HCT116 (cell line): ENCODE results near the gene TERT. TPM values are rescaled to one million over a fixed set of nuclear protein-coding genes. Genes with fewer than 3 reads are reported as not detected.
"Not testable (repeated sequence)": the region's sequence is repeated elsewhere in the genome, so short reads cannot be mapped to it uniquely, and the experiment has no call there.

Experiments
- ATAC-seq: fragments of 200-7000 bp; cut with Tn5 transposase; 2 replicates; pipeline ENCODE4 v1.9.1; 2020; ENCODE audit warnings: mild to moderate bottlenecking, moderate library complexity
- BruUV-seq: library from RNA; stranded (reverse); fragments of 400-500 nt; replicated peaks from 2 replicates; lab custom pipeline; 2021; lab: Mats Ljungman, UMichigan
- CTCF ChIA-PET: fragments of 300-600 bp; sonication (Branson Sonifier 250); formaldehyde crosslinking; loops from one replicate; lab custom pipeline; 2021; ENCODE audit warnings: antibody characterized with exemption; lab: Charles Lee
- POLR2A ChIA-PET: fragments of 300-600, 350-600 bp; sonication (Branson Sonifier 250); formaldehyde crosslinking; loops from one replicate; lab custom pipeline; 2021; ENCODE audit warnings: antibody characterized with exemption; lab: Charles Lee
- RAD21 ChIA-PET, 2 experiments: fragments of 300-600 bp; sonication (Branson Sonifier 250); formaldehyde crosslinking; loops; one replicate each; lab custom pipeline; 2023; ENCODE audit warnings: low total read pairs in 2 of 2; ENCODE audit not compliant: uncharacterized antibody in 2 of 2, unreplicated experiment in 2 of 2, low non-redundant PET in 1 of 2; lab: Charles Lee
- DNase-seq: peaks from one replicate; pipeline ENCODE4 v3.0.0-alpha.2; 2010; ENCODE audit warnings: low read depth, low spot score
- H2AFZ ChIP-seq: fragments of 200-600 bp; shearing (Covaris generic), sonication (generic); 2 replicates; pipeline ENCODE4 v1.6.1; 2017; ENCODE audit warnings: low read depth, mixed run types, mixed read lengths, antibody characterized with exemption, low read length; ENCODE audit not compliant: poor library complexity, severe bottlenecking
- H3K27ac ChIP-seq: 2 replicates; pipeline ENCODE4 v1.5.1; 2012; ENCODE audit warnings: low read depth, low read length
- H3K27me3 ChIP-seq: fragments of 200-600 bp; sonication (generic); 2 replicates; pipeline ENCODE4 v1.6.1; 2016; ENCODE audit warnings: mixed run types, low read length, mixed read lengths; ENCODE audit not compliant: insufficient read depth
- H3K36me3 ChIP-seq, 2 experiments: fragments of 200-500 bp in 1 of 2; fragments of 200-600 bp in 1 of 2; sonication (Bioruptor generic) in 1 of 2; sonication (generic) in 1 of 2; 2 replicates each; pipeline versions ENCODE4 v1.5.1 to v1.6.1; 2014 to 2016; ENCODE audit warnings: low read length in 2 of 2, inconsistent platforms in 1 of 2, mixed read lengths in 1 of 2, mixed run types in 1 of 2; ENCODE audit not compliant: insufficient read depth in 2 of 2, control insufficient read depth in 1 of 2
- H3K4me1 ChIP-seq, 2 experiments: fragments of 200-600 bp in 1 of 2; sonication (generic) in 1 of 2; 2 replicates each; pipeline versions ENCODE4 v1.5.1 to v1.6.1; 2012 to 2017; ENCODE audit warnings: low read length in 2 of 2, inconsistent platforms in 1 of 2, mild to moderate bottlenecking in 1 of 2, mixed read lengths in 1 of 2, mixed run types in 1 of 2, moderate library complexity in 1 of 2; ENCODE audit not compliant: insufficient read depth in 2 of 2, control insufficient read depth in 1 of 2
- H3K4me2 ChIP-seq: fragments of 200-600 bp; sonication (generic); 2 replicates; pipeline ENCODE4 v1.6.1; 2017; ENCODE audit warnings: mixed run types, low read length, mixed read lengths
- H3K4me3 ChIP-seq, 2 experiments: fragments of 200-600 bp in 1 of 2; sonication (generic) in 1 of 2; replicated peaks in 1 of 2; 2 replicates each; pipeline ENCODE4 v1.5.1; 2011 to 2016; ENCODE audit warnings: low read length in 2 of 2, control low read depth in 1 of 2, low read depth in 1 of 2, mild to moderate bottlenecking in 1 of 2, mixed read lengths in 1 of 2, mixed run types in 1 of 2
- H3K79me2 ChIP-seq: fragments of 200-600 bp; sonication (generic); 2 replicates; pipeline ENCODE4 v1.6.1; 2017; ENCODE audit warnings: mild to moderate bottlenecking, mixed run types, low read length, moderate library complexity, mixed read lengths; ENCODE audit not compliant: insufficient read depth
- H3K9ac ChIP-seq: fragments of 200-600 bp; sonication (generic); 2 replicates; pipeline ENCODE4 v1.6.1; 2016; ENCODE audit warnings: low read length, mixed read lengths
- H3K9me2 ChIP-seq: fragments of 200-600 bp; sonication (generic), shearing (Covaris generic); 2 replicates; pipeline ENCODE4 v1.6.1; 2017; ENCODE audit warnings: mixed run types, mild to moderate bottlenecking, moderate library complexity; ENCODE audit not compliant: insufficient read depth
- H3K9me3 ChIP-seq, 2 experiments: fragments of 200-500 bp in 1 of 2; fragments of 200-600 bp in 1 of 2; sonication (Bioruptor generic) in 1 of 2; sonication (generic) in 1 of 2; 2 replicates each; pipeline ENCODE4 v1.6.1; 2014 to 2017; ENCODE audit warnings: low read length in 2 of 2, mixed read lengths in 2 of 2, inconsistent platforms in 1 of 2, low read depth in 1 of 2, mild to moderate bottlenecking in 1 of 2, mixed run types in 1 of 2, moderate library complexity in 1 of 2; ENCODE audit not compliant: control insufficient read depth in 1 of 2, insufficient read depth in 1 of 2
- H4K20me1 ChIP-seq: fragments of 200-600 bp; sonication (generic), shearing (Covaris generic); 2 replicates; pipeline ENCODE4 v1.6.1; 2017; ENCODE audit warnings: mixed run types, mild to moderate bottlenecking, moderate library complexity; ENCODE audit not compliant: insufficient read depth
- CBX3 ChIP-seq: IDR thresholded peaks from 2 replicates; pipeline ENCODE4 v1.6.1; 2012; ENCODE audit warnings: low read depth
- CEBPB ChIP-seq: IDR thresholded peaks from 2 replicates; pipeline ENCODE4 v1.6.1; 2012; ENCODE audit warnings: low read depth
- EGR1 ChIP-seq: IDR thresholded peaks from 2 replicates; pipeline ENCODE4 v1.6.1; 2012; ENCODE audit warnings: low read depth
- EZH2phosphoT487 ChIP-seq: fragments of 200-600 bp; IDR thresholded peaks from 2 replicates; pipeline ENCODE4 v1.6.1; 2018; ENCODE audit warnings: antibody characterized with exemption, borderline replicate concordance
- FOSL1 ChIP-seq: IDR thresholded peaks from 2 replicates; pipeline ENCODE4 v1.6.1; 2012; ENCODE audit warnings: low read depth
- MAX ChIP-seq: IDR thresholded peaks from 2 replicates; pipeline ENCODE4 v1.6.1; 2012
- POLR2A ChIP-seq: IDR thresholded peaks from 2 replicates; pipeline ENCODE4 v1.7.0; 2011; ENCODE audit warnings: borderline replicate concordance; ENCODE audit not compliant: insufficient read depth, insufficient read length; ENCODE audit errors: extremely low read depth
- POLR2AphosphoS5 ChIP-seq: IDR thresholded peaks from 2 replicates; pipeline ENCODE4 v1.6.1; 2011; ENCODE audit warnings: mild to moderate bottlenecking, low read depth, low read length, moderate library complexity
- RAD21 ChIP-seq: IDR thresholded peaks from 2 replicates; pipeline ENCODE4 v1.6.1; 2012; ENCODE audit warnings: low read depth, mild to moderate bottlenecking
- SIN3A ChIP-seq: IDR thresholded peaks from 2 replicates; pipeline ENCODE4 v1.6.1; 2012; ENCODE audit warnings: low read depth
- SP1 ChIP-seq: IDR thresholded peaks from 2 replicates; pipeline ENCODE4 v1.6.1; 2012; ENCODE audit warnings: low read depth
- YY1 ChIP-seq: IDR thresholded peaks from 2 replicates; pipeline ENCODE4 v1.6.1; 2011; ENCODE audit warnings: low read length, low read depth, moderate library complexity, mild to moderate bottlenecking; ENCODE audit not compliant: insufficient replicate concordance; ENCODE audit errors: extremely low read depth
- ZNF274 ChIP-seq: fragments of 200-500 bp; sonication (Bioruptor generic); IDR thresholded peaks from 2 replicates; pipeline ENCODE4 v1.6.1; 2014; ENCODE audit warnings: mild to moderate bottlenecking, low read depth, low read length, inconsistent platforms
- intact Hi-C: fragments of 100-400 bp; cut with micrococcal nuclease; formaldehyde crosslinking; loops from 2 replicates; pipeline ENCODE4 v1.10.0; 2022
- total RNA-seq: library from RNA; stranded (reverse); gene quantifications from one replicate; pipeline ENCODE4 v1.2.1, GENCODE V29; 2021; ENCODE audit not compliant: unreplicated experiment

The TERT gene
- total RNA-seq, 1 experiment from 2014 or later = 6.9 TPM

GRCh38 chr5:1334831-1335539 is 40.1 kb upstream of the TERT start (continued):
- no peak for TF ChIP-seq EGR1
- TF ChIP-seq MAX = no peak
- no peak for TF ChIP-seq POLR2A
- no peak for TF ChIP-seq POLR2AphosphoS5
- no peak for TF ChIP-seq SP1
- TF ChIP-seq RAD21 = no peak
- TF ChIP-seq CBX3 = no peak
- no peak for TF ChIP-seq YY1
- TF ChIP-seq ZNF274 = no peak

- no peaks in the 10 kb centered on the region for H3K27me3 ChIP-seq
- no peaks in the 10 kb centered on the region for H3K9me3 ChIP-seq
- peaks cover 15 to 60% of the 10 kb centered on the region in 2 experiments; a peak in 3 of 4 replicates for H3K36me3 ChIP-seq
- no peak overlapping the region for H3K4me2 ChIP-seq
- H3K9me2 ChIP-seq = no peaks in the 10 kb centered on the region
- no peak for TF ChIP-seq FOSL1
- no peak for TF ChIP-seq EGR1
- no peak for TF ChIP-seq RAD21
- no peak for TF ChIP-seq POLR2A
- no peak for TF ChIP-seq SIN3A
- TF ChIP-seq CBX3 = no peak
- TF ChIP-seq CEBPB = no peak
- no peak for TF ChIP-seq ZNF274
- no peak for TF ChIP-seq EZH2phosphoT487
- TF ChIP-seq MAX = no peak
- POLR2A ChIA-PET = no interaction called here
- no peaks in the 10 kb centered on the region; the same call in 1 of the 2 replicates for H4K20me1 ChIP-seq
- H3K9ac ChIP-seq = no peak overlapping the region
- BruUV-seq = no TSS peak
- ATAC-seq = no peak; the same call in 1 of the 2 replicates
- DNase-seq = no peak
- CTCF ChIA-PET = no interaction called here
- no peak overlapping the region for H2AFZ ChIP-seq
- peaks cover 34% of the 10 kb centered on the region for H3K79me2 ChIP-seq
- RAD21 ChIA-PET = no interaction called here
- H3K4me3 ChIP-seq = no peak overlapping the region
- H3K27ac ChIP-seq = no peak overlapping the region
- peaks cover under 1 to 4% of the 10 kb centered on the region in 2 experiments for H3K4me1 ChIP-seq
- intact Hi-C loops = no loop called here
Measured at GRCh38 chr5:1333986-1334385, 39.1 kb upstream of the TERT start.

GRCh38 chr5:1333286-1333685 is 38.4 kb upstream of the TERT start:
- H3K27ac ChIP-seq, H3K9me3 ChIP-seq, BruUV-seq, H3K9me2 ChIP-seq, H3K27me3 ChIP-seq, H3K4me2 ChIP-seq, H3K4me3 ChIP-seq, ATAC-seq, CTCF ChIA-PET, DNase-seq, H3K9ac ChIP-seq, intact Hi-C loops, H2AFZ ChIP-seq, H4K20me1 ChIP-seq, RAD21 ChIA-PET, POLR2A ChIA-PET: not testable (repeated sequence)
- Histone ChIP-seq H3K79me2 (peaks cover 33% of the 10 kb centered on the region), H3K4me1 (peaks cover 7 to 11% of the 10 kb centered on the region in 2 experiments), H3K36me3 (peaks cover 12 to 54% of the 10 kb centered on the region in 2 experiments; a peak in 3 of 4 replicates)
